ENCODE measurements around the gene CEP41.

The CEP41 gene

DNA sequence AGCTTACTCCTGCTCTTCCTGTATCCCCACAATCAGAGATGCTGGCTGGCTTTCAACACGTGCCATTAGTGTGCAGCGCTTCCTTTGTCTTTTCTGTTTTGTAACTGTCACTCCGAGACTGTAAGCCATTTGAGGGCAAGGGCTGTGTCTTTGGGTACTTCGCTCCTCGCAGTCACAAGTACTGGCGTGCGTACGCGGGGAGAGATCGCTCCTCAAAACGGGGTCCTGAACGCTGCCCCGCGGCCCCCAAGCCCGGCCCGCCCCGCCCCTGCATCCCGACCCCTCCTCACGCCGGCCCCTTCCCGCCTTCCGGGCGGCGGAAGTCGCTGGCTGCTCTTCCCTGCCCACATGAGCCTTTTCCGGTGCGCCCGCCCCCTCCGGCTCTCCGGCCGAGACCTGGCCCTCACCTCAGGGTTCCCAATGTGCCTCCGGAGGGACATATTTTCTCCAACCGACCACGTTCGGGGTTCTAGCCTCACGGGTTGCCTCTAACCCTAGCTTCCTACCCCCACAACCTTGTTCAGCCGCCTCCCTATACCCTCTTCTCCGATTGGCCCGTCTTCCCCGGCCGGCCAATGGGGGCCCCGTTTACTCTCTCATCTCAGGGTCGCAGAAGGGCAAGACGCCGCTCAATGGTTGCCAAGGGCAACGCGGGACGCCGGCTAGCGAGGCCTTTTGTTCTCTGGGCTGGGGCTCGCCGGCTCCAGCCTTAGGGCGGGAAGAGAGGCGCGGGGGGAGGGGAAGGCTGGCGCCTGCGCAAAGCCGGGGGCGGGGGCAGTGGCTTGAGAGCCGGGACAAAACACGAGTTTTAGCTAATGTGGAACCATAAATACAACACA, at the start of gene CEP41:
Gene CEP41 (minus strand): TSS at position 490 of the 839 bp plus-strand sequence. CDS start 50 bp downstream, at position 440.
- DNase-seq: peak; percentile 93

GRCh38 chr7:130490311-130490791, 49.5 kb upstream of the CEP41 start:
- DNase-seq: no peak

GRCh38 chr7:130489140-130489983, 48.5 kb upstream of the CEP41 start:
- no peak for DNase-seq

DNA sequence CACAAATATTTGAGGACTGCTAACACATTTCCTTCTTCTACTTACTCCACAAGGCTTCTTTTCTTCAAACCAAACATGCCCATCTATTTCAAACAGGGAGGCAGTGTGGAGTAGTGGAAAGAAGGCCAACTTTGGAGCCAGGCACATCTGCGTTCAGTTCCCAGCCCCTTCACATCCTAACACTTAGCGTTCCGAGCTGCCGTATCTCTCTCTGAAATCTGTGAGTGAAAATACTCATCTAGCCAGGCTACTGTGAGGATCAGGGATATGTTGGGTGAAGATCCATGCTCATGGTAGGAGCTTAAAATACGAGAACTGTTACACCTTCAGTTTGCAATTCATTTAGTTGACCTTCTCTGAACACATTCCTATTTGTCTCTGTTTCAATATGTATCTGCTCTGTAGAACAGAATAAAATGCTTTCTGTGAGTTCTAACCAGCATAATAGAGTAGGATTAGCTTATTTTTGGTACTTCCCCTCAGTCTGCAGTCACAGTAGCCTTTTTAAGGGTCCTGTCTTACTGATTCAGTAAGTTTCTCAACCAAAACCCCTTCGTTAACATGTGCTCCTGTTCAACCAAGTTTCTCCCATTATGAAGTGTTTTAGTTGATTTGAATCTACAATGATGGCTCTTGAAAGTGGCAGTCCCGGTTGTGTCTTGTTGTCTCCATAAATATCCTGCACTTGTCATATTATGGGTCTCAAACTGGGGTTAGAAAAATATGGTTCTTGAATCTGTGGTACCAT, 47.8 kb upstream of the CEP41 start:
- DNase-seq: no peak

DNA sequence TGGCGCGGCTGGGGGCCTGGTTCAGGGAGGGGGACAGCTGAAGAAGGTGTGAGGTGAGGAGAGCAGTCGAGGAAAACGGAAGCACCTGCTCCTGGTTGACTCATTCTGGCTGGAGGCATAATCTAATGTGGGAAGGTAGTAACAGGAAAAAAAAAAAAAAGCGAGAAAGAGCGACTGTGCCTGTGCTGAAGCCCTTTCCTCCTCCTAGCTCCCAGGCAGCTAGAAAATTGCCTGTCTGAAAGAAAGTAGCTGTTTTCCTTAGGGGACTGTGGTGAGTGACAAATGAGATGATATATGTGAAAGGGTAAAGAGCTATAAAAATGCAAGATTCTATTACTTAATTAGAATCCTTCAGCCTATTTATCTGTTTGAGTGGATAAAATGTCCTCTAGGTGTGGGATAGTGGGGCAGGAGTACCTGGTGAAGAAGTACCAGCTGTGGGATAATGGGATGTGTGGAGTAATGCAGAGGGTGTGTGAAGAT, 46.2 kb upstream of the CEP41 start:
- no peak for DNase-seq

DNA sequence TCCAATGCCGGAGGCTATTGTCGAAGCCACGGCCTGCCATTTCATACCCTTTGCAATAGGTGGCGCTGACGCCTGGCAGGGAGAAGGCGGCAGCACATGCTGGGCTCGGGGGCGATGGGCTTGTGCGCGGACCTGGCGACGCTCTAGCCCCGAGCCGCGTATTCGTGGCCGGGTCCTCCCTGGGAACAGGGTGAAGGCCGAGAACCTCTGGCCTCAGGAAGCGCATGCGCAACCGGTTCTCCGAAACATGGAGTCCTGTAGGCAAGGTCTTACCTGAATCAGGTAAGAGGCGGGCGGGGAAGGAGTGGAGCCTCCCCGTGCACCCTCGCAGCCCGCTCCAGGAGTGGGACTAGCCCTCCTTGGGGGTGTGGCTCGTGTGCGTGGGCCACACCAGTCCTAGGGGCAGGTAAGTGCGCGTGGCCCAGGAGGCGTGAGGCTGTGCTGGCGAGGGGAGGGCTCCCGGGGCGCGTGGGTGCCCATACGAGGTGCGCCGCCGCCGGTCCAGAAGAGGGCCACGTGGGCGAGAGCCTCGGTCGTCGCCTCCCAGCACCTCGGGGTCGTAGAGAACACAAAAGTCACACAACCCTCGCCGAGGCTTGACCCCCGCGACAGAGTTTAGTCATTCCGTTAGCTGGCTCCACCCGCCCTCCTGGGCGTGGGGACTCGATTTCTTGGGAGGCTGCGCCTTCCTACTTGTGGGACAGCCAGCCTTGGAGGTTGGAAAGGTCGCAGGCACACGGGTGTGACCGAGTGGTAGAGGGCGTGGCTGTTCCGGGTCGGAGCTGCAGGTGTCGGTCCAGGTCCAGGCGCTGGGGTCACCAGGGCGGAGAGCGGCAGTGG, 45.5 kb upstream of the CEP41 start:
- no peak for DNase-seq

GRCh38 chr7:130485734-130486113, 44.9 kb upstream of the CEP41 start:
- no peak for DNase-seq

GRCh38 chr7:130483031-130483430, 42.2 kb upstream of the CEP41 start:
- DNase-seq: no peak

DNA sequence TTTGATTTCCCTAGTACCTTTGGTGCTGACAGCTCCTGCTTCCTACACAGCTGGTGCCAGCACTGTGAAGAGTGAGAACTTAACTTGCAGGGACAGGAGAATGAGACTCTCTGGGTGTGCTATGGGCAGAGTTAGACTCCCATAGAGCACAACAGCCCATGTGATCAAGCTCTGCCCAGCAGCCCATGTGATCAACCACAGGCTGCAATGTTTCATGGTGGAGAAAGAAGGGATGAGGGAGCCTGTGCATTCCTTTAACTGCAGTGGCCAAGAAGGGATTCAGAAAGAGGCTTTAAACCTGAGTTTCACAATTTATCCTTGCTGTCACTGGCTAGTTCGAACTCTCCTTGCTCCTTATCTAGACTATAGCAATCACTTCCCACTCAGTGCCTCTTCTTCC, 41.1 kb upstream of the CEP41 start:
- DNase-seq: no peak

GRCh38 chr7:130479716-130480400, 39.0 kb upstream of the CEP41 start:
- no peak for DNase-seq

- DNase-seq: no peak
Observed at GRCh38 chr7:130478991-130479390, 38.2 kb upstream of the CEP41 start.

DNA sequence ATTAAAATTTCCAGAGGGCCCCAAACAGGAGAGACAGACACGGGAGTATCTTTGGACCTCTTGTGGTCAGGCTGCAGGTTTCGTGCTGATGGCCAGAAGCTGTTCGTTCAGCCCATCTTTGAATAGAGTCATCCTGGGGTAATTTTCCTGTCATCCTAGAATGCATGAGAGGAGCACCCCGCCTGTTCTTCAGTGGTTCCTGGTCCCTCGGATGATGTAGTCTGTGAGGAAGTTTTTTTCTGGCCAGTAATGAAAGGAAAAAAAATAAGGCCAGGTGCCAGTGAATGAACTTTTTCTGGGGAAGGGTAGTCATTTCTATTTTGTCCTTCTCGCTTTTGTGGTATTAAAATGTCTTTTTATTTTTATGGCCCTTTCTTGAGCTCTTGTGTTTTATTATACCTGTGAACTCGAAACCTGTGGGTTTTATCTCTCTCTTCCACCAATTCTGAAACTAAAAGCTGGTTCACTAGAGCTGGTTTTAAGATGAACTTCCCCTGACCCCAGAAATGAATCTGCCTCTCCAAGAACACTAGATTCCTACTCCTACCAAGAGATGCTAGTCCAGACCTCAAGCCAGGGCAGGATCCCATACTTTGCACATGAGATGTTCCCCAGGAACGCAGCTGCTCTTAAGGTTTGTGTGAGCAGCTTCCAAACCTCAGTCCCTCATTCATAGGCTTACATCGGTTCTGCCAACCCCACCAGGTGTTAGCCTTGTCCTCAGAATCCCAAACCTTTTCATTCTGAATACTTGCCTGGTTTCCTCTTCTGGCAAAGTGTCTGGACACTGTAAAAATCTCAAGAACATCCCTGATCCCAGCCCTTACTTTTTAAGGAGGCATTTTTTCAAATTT, 35.7 kb upstream of the CEP41 start:
- no peak for DNase-seq

DNA sequence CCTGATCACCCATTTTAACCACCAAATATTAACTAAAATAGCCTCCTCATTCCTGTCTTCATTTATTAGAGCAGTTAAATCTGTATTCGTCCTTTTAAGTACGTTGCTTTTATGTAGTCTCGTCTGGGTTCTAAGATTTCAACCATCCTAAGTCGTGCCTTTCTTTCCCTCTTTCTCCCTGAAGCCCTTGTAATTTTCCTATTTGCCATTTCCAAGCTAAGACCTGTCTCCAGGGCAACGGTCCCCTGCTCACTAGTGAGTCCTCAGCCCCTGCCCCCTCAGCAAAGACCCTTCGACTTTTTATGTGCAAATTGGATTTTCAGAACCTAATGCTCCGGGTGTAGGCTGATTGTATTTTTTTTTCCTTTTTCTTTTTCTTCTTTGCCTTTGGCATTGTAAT, 35.0 kb upstream of the CEP41 start:
- no peak for DNase-seq

DNA sequence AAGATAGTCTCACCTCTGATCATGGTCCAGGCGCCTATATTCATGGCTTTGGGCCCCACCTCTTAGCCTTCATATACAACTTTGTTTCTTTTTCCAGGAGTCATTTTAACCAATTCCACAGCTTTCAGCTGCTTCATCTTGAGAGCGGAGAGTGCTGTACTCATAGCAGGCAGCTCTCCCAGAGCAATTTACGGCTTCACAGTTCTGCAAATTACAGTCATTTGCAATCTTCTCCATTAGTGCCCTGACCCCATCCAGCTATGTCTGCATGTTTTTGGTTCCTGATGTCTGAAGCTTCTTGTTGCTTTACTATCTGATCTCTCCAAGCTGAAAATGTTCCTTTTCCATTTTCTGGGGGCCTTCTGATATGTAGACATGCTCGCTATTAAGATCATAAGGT, 33.1 kb upstream of the CEP41 start:
- peak; percentile 83 for DNase-seq

- DNase-seq: no peak
Observed at GRCh38 chr7:130473289-130473688, 32.5 kb upstream of the CEP41 start.

DNA sequence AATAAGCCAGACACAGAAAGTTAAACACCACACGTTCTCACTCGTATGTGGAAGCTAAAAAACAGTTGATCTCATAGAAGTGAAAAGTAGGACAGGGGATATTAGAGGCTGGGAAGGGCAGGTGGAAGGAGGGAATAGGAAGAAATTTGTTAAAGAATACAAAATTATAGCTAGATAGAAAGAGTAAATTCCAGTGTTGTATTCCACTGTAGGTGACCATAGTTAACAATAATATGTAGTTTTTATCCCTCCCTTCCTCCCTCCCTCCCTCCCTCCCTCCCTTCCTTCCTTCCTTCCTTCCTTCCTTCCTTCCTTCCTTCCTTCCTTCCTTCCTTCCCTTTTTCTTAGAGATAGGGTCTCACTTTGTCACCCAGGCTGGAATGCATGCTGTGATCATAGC, 31.2 kb upstream of the CEP41 start:
- no peak for DNase-seq

DNA sequence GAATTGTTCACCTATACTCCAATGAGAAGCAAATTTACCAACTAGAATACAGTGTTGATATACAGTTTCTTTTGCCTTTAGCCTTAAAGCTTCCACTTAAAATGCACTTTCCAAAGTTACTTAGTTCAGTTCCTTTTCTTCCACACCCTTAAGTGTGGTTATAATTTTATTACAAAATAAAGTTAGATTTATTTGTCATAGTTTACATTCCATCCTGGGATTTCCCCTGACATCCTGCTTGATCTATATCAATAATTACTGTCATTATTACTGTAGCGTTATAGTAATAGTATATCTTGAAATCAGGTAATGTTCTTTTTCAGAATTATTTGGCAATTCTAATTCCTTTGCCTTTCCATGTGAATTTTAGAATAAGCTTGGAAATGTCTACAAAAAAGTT, 27.8 kb upstream of the CEP41 start:
- DNase-seq: no peak

- DNase-seq: no peak
Observed at GRCh38 chr7:130463553-130464434, 23.0 kb upstream of the CEP41 start.

DNA sequence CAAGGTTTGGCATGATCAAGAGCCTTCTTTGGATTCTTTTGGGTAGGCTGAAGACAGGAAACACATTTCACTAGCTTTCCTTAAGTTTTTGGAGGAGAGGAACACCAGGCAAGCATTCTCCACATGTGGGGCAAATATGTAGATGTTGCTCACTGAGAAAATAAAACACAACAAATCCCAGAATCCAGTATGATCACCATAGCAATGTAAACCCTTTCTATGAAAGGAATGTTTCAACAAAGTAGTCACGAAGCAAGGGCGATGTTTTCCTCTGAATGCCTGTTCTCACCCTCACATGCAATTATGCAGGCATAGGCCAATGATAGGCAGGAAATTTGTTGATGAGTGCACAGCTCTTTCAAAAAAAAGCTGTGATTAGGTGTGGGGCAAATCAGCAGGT, 20.5 kb upstream of the CEP41 start:
- DNase-seq: no peak

Data from NCI-H1436 treated with DMSO at 0.1 percent for 48 hours (cell line).